ENCODE data around the gene NRXN3.

NRXN3 gene

GRCh38 chr14:79411403-79412174, 1241.4 kb downstream of the NRXN3 start:
- DNase-seq (ENCODE audit: low read depth, low spot score), result no peak
- H3K4me3 ChIP-seq (ENCODE audit: low read length), result no peak overlapping the region

GRCh38 chr14:79412822-79413221, 1242.6 kb downstream of the NRXN3 start:
- H3K4me3 ChIP-seq (ENCODE audit: low read length), result no peak overlapping the region
- DNase-seq (ENCODE audit: low read depth, low spot score), result no peak

GRCh38 chr14:79413734-79414428, 1243.7 kb downstream of the NRXN3 start:
- no peak overlapping the region for H3K4me3 ChIP-seq (ENCODE audit: low read length)
- no peak for DNase-seq (ENCODE audit: low read depth, low spot score)

- no peak for DNase-seq (ENCODE audit: low read depth, low spot score)
- no peak overlapping the region for H3K4me3 ChIP-seq (ENCODE audit: low read length)
These were observed 1245.6 kb downstream of the NRXN3 start for GRCh38 chr14:79415726-79416125.

GRCh38 chr14:79417961-79418360, 1247.8 kb downstream of the NRXN3 start:
- DNase-seq (ENCODE audit: low read depth, low spot score), result no peak
- no peak overlapping the region for H3K4me3 ChIP-seq (ENCODE audit: low read length)

GRCh38 chr14:79418649-79419415, 1248.7 kb downstream of the NRXN3 start:
- DNase-seq (ENCODE audit: low read depth, low spot score), result no peak
- H3K4me3 ChIP-seq (ENCODE audit: low read length), result no peak overlapping the region

GRCh38 chr14:79419571-79420327, 1249.6 kb downstream of the NRXN3 start:
- no peak overlapping the region for H3K4me3 ChIP-seq (ENCODE audit: low read length)
- DNase-seq (ENCODE audit: low read depth, low spot score), result no peak

GRCh38 chr14:79420725-79421124, 1250.6 kb downstream of the NRXN3 start:
- H3K4me3 ChIP-seq (ENCODE audit: low read length), result no peak overlapping the region
- DNase-seq (ENCODE audit: low read depth, low spot score), result no peak

- no peak overlapping the region for H3K4me3 ChIP-seq (ENCODE audit: low read length)
- DNase-seq (ENCODE audit: low read depth, low spot score), result no peak
These were observed 1251.6 kb downstream of the NRXN3 start for GRCh38 chr14:79421811-79422210.

GRCh38 chr14:79424462-79424861, 1254.3 kb downstream of the NRXN3 start:
- no peak overlapping the region for H3K4me3 ChIP-seq (ENCODE audit: low read length)
- DNase-seq (ENCODE audit: low read depth, low spot score), result no peak

GRCh38 chr14:79426103-79426755, 1256.1 kb downstream of the NRXN3 start:
- no peak for DNase-seq (ENCODE audit: low read depth, low spot score)
- no peak overlapping the region for H3K4me3 ChIP-seq (ENCODE audit: low read length)

GRCh38 chr14:79432640-79433039, 1262.5 kb downstream of the NRXN3 start:
- H3K4me3 ChIP-seq (ENCODE audit: low read length), result no peak overlapping the region

GRCh38 chr14:79436335-79436734, 1266.2 kb downstream of the NRXN3 start:
- no peak for DNase-seq (ENCODE audit: low read depth, low spot score)
- no peak overlapping the region for H3K4me3 ChIP-seq (ENCODE audit: low read length)

More at GRCh38 chr14:79432640-79433039, 1262.5 kb downstream of the NRXN3 start:
- no peak for DNase-seq (ENCODE audit: low read depth, low spot score)

- DNase-seq (ENCODE audit: low read depth, low spot score), result no peak
- H3K4me3 ChIP-seq (ENCODE audit: low read length), result no peak overlapping the region
These were observed 1267.8 kb downstream of the NRXN3 start for GRCh38 chr14:79437951-79438350.

GRCh38 chr14:79438696-79439342, 1268.6 kb downstream of the NRXN3 start:
- DNase-seq (ENCODE audit: low read depth, low spot score), result no peak
- no peak overlapping the region for H3K4me3 ChIP-seq (ENCODE audit: low read length)

- DNase-seq (ENCODE audit: low read depth, low spot score), result no peak
These were observed 1272.6 kb downstream of the NRXN3 start for GRCh38 chr14:79442786-79443185.

GRCh38 chr14:79443602-79444001, 1273.4 kb downstream of the NRXN3 start:
- no peak overlapping the region for H3K4me3 ChIP-seq (ENCODE audit: low read length)
- no peak for DNase-seq (ENCODE audit: low read depth, low spot score)

More at GRCh38 chr14:79442786-79443185, 1272.6 kb downstream of the NRXN3 start:
- no peak overlapping the region for H3K4me3 ChIP-seq (ENCODE audit: low read length)

GRCh38 chr14:79448960-79449359, 1278.8 kb downstream of the NRXN3 start:
- DNase-seq (ENCODE audit: low read depth, low spot score), result no peak
- H3K4me3 ChIP-seq (ENCODE audit: low read length), result no peak overlapping the region
